ENCODE data around the gene RMDN2. TPM values are rescaled to one million over a fixed set of nuclear protein-coding genes. Genes with fewer than 3 reads are reported as not detected.

Gene RMDN2
- total and polyA plus RNA-seq, 10 of the 15 experiments (the other 5 are each of a cell fraction or from before 2014, with no cell fraction given) = 2.6 to 12.4 (median 9.2) TPM

DNA sequence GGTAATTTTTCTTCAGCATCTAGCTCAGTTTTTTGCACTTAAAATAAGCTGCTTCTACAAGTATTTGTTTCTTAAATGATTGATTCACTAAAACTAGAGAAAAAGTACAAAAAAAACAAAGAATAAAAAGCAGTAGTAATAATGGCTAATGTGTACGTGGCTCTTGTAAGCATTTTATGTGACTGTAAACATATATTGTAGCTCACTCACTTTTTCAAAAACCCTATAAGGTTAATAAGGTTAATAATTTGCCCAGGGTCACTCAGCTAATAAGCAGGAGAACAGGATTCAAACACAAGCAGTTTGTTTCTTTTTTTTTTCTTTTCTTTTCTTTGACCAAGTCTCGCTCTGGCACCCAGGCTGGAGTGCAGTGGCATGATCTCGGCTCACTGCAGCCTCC is 67.5 kb downstream of the RMDN2 start:
- H3K4me3 ChIP-seq = no peak overlapping the region
- no peaks in the 10 kb centered on the region for H3K27me3 ChIP-seq (replicated peaks in 1 of 2; ENCODE audit: control insufficient read depth in 2 of 2, insufficient read depth in 2 of 2, low read length in 1 of 2)
- H3K4me1 ChIP-seq (ENCODE audit: control insufficient read depth, insufficient read depth, low read length) = no peaks in the 10 kb centered on the region
- POLR2A ChIA-PET = interaction anchor here (0.6 kb wide), 1 partner anchor 873 kb away, joined by 8 read pairs; no protein-coding TSS in a partner anchor
- no peak overlapping the region for H3K4me2 ChIP-seq (ENCODE audit: control insufficient read depth, insufficient read depth)
- no peaks in the 10 kb centered on the region; the same call in 2 of the 3 replicates for H3K9me3 ChIP-seq (replicated peaks; ENCODE audit: control insufficient read depth, insufficient read depth, low read length)
- H3K9ac ChIP-seq (ENCODE audit: control insufficient read depth, insufficient read depth, low read length) = no peak overlapping the region
- in situ Hi-C loops (cut with MboI) = no loop called here
- CTCF ChIA-PET = interaction anchor here (0.9 to 2.2 kb wide), 8 partner anchors 10 to 516 kb away, joined by 3 to 10 read pairs (median 6); no protein-coding TSS in a partner anchor
- no peaks in the 10 kb centered on the region for H3K36me3 ChIP-seq (ENCODE audit: control insufficient read depth in 2 of 2, insufficient read depth in 2 of 2, low read length in 1 of 2)
- no TSS peak for BruUV-seq (replicated peaks)
- no peak overlapping the region for H2AFZ ChIP-seq (ENCODE audit: control insufficient read depth, low read depth, low read length)
- H3K79me2 ChIP-seq (ENCODE audit: control insufficient read depth, insufficient read depth, low read length) = no peaks in the 10 kb centered on the region
- intact Hi-C loops (cut with micrococcal nuclease; ENCODE audit: unreplicated experiment) = no loop called here
- FAIRE-seq = no peak
- SMC1A ChIA-PET (ENCODE audit: uncharacterized antibody, unreplicated experiment) = interaction anchor here (0.8 to 2.0 kb wide), 4 partner anchors 18 to 123 kb away, joined by 3 to 6 read pairs (median 4); no protein-coding TSS in a partner anchor
- no peak for DNase-seq (ENCODE audit: low read depth, low spot score)
- ATAC-seq = no peak
- no peaks in the 10 kb centered on the region for H4K20me1 ChIP-seq (ENCODE audit: control insufficient read depth, insufficient read depth)
- no peak for TF ChIP-seq TAF1 (IDR thresholded peaks at IDR 0.05; ENCODE audit: borderline replicate concordance, low read depth, low read length)
- 71% methylated on average over 3 of the region's 3 CpGs for WGBS (ENCODE audit: insufficient coverage, insufficient replicate concordance, low lambda C conversion rate, missing lambda C conversion rate)
- no peak overlapping the region for H3K27ac ChIP-seq (ENCODE audit: control insufficient read depth, insufficient read depth)
- RAD21 ChIA-PET (ENCODE audit: unreplicated experiment) = no interaction called here

DNA sequence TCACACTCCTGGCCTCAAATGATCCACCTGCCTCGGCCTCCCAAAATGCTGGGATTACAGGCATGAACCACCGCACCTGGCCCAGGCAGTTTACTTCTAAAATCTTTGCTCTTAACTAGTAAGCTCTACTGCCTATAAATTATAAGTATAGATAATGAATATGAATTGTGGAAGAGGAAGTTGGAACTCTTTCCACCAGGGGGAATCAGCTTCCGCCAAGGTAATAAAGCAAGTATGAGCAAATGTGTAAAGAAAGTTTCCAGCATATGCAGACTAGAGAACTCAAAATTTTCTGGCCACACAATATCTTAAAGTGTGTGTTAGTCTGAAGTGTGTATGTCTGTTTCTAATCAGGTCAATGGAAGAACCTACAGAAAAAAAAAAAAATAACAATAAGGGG is 68.1 kb downstream of the RMDN2 start:
- intact Hi-C loops (cut with micrococcal nuclease; ENCODE audit: unreplicated experiment) (no loop called here), in situ Hi-C loops (cut with MboI) (no loop called here)
- DNase-seq (ENCODE audit: low read depth, low spot score) (no peak), FAIRE-seq (no peak), ATAC-seq (no peak)
- ChIA-PET SMC1A (ENCODE audit: uncharacterized antibody, unreplicated experiment) (interaction anchor here (0.9 to 2.0 kb wide), 6 partner anchors 11 to 282 kb away, joined by 3 to 5 read pairs (median 4); no protein-coding TSS in a partner anchor), RAD21 (ENCODE audit: unreplicated experiment) (interaction anchor here (0.9 kb wide), 1 partner anchor 281 kb away, joined by 3 read pairs; no protein-coding TSS in a partner anchor), POLR2A (interaction anchor here (0.6 kb wide), 1 partner anchor 873 kb away, joined by 8 read pairs; no protein-coding TSS in a partner anchor), CTCF (interaction anchor here (0.6 to 2.2 kb wide), 14 partner anchors 10 to 597 kb away, joined by 3 to 10 read pairs (median 4); no protein-coding TSS in a partner anchor)
- Histone ChIP-seq H3K27ac (ENCODE audit: control insufficient read depth, insufficient read depth) (no peak overlapping the region), H3K4me3 (no peak overlapping the region), H4K20me1 (ENCODE audit: control insufficient read depth, insufficient read depth) (no peaks in the 10 kb centered on the region), H3K4me2 (ENCODE audit: control insufficient read depth, insufficient read depth) (no peak overlapping the region), H3K36me3 (ENCODE audit: control insufficient read depth in 2 of 2, insufficient read depth in 2 of 2, low read length in 1 of 2) (no peaks in the 10 kb centered on the region), H3K27me3 (replicated peaks in 1 of 2; ENCODE audit: control insufficient read depth in 2 of 2, insufficient read depth in 2 of 2, low read length in 1 of 2) (no peaks in the 10 kb centered on the region), H3K79me2 (ENCODE audit: control insufficient read depth, insufficient read depth, low read length) (no peaks in the 10 kb centered on the region), H3K9me3 (replicated peaks; ENCODE audit: control insufficient read depth, insufficient read depth, low read length) (no peaks in the 10 kb centered on the region), H3K4me1 (ENCODE audit: control insufficient read depth, insufficient read depth, low read length) (no peaks in the 10 kb centered on the region), H3K9ac (ENCODE audit: control insufficient read depth, insufficient read depth, low read length) (no peak overlapping the region), H2AFZ (ENCODE audit: control insufficient read depth, low read depth, low read length) (no peak overlapping the region)
- WGBS (ENCODE audit: insufficient coverage, insufficient replicate concordance, low lambda C conversion rate, missing lambda C conversion rate) = 97% methylated on average over 3 of the region's 3 CpGs
- no TSS peak for BruUV-seq (replicated peaks)
- TF ChIP-seq TCF12 (IDR thresholded peaks at IDR 0.05; ENCODE audit: low read depth, low read length) (no peak), JUNB (IDR thresholded peaks at IDR 0.05) (no peak), MYB (IDR thresholded peaks at IDR 0.05; ENCODE audit: borderline replicate concordance, low read depth, low read length) (no peak), KAT2A (conservative IDR thresholded peaks at IDR 0.05; ENCODE audit: control insufficient read depth, low read depth, low read length) (no peak), NR2C1 (IDR thresholded peaks at IDR 0.05) (no peak), MEF2A (IDR thresholded peaks at IDR 0.05; ENCODE audit: insufficient read depth, low read depth, low read length) (no peak), CREB1 (IDR thresholded peaks at IDR 0.05; ENCODE audit: low read depth) (no peak), MXI1 (IDR thresholded peaks at IDR 0.05; ENCODE audit: low read depth, low read length) (no peak), IKZF1 (conservative IDR thresholded peaks at IDR 0.05) (no peak), JUND (IDR thresholded peaks at IDR 0.05; ENCODE audit: low read depth, low read length) (no peak), PML (IDR thresholded peaks at IDR 0.05; ENCODE audit: low read length) (no peak), YY1 (IDR thresholded peaks at IDR 0.05; ENCODE audit: low read depth, low read length) (no peak)
- TF ChIP-seq, protein P1, sequence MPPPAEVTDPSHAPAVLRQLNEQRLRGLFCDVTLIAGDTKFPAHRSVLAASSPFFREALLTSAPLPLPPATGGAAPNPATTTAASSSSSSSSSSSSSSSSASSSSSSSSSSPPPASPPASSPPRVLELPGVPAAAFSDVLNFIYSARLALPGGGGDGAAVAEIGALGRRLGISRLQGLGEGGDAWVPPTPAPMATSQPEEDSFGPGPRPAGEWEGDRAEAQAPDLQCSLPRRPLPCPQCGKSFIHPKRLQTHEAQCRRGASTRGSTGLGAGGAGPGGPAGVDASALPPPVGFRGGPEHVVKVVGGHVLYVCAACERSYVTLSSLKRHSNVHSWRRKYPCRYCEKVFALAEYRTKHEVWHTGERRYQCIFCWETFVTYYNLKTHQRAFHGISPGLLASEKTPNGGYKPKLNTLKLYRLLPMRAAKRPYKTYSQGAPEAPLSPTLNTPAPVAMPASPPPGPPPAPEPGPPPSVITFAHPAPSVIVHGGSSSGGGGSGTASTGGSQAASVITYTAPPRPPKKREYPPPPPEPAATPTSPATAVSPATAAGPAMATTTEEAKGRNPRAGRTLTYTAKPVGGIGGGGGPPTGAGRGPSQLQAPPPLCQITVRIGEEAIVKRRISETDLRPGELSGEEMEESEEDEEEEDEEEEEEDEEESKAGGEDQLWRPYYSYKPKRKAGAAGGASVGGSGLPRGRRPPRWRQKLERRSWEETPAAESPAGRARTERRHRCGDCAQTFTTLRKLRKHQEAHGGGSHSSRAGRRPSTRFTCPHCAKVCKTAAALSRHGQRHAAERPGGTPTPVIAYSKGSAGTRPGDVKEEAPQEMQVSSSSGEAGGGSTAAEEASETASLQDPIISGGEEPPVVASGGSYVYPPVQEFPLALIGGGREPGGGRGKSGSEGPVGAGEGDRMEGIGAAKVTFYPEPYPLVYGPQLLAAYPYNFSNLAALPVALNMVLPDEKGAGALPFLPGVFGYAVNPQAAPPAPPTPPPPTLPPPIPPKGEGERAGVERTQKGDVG (CRISPR knock-in tag; IDR thresholded peaks at IDR 0.05) = no peak
